Activated CD8-positive, alpha-beta memory T cell treated with anti-CD3 and anti-CD28 coated beads, Interleukin-2, amount 50 U/mL, for 4 hours (primary cell): Measurements from ENCODE around the gene ABL2.
"Not testable (repeated sequence)": the region's sequence is repeated elsewhere in the genome, so short reads cannot be mapped to it uniquely, and the experiment has no call there.

Experiments
- DNase-seq: peaks from one replicate; pipeline ENCODE4 v3.0.0-alpha.2; 2020

Gene ABL2

DNA sequence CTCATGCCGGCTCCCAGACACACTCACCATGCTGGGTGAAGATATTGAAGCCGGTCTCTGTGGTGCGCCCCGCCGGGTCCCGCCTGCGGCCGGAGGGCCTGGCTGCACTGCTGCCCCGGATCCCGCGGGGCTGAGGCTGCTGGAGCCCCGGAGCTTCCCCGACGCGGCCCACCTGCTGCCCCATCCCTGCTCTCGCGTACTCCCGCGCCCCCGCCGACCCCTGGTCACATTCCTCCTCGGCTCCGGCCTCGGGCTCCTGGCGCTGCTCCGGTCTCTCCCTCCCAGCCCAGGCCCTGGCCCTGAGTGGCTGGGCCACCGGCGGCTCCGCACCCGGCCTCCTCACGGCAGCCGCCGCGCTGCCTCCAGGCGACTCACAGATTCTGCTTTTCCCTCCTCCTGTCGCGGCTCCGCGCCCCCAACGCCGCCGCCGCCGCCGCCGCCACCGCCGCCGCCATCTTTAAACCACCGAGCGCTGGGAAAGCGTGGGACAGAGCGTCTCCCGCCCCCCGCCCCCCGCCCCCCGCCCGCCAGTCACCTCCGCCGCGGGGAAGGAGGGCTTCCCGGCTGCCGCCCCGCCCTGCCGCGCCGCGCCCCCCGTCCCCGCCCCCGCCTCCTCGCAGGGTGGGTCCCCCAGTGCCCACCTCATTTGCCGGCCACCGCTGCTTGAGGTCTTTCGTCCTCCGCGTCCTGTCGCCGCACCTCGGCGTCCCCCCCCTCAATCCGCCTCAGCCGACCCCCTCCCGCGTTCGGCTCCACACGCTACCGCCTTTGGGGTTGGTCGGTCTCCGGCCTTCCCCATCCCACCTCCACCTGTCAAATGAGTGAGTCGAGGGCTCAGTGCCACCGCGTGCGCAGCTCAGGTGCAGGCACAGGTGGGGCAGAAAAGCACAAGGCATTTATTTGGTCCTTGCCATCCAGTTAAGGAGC is at the start of gene ABL2:
Gene ABL2 (minus strand): TSS at position 464 of the 927 bp plus-strand sequence. CDS start 280 bp downstream, at position 184.
- peak; percentile 65 for DNase-seq

DNA sequence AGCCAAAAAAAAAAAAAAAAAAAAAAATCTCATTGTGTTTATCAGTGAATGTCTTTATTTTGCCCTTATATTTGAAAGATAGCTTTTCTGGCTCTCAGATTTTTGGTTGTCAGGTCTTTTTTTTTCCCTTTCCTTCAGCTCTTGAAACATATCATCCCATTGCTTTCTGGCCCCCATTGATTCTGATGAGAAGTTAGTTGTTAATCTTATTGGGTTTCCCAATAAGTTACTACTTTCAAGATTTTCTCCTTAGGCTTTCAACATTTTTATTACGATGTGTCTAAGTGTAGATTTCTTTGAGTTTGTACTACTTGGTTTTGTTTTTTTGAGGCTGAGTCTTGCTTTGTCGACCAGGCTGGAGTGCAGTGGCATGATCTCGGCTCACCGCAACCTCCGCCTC is 49.4 kb upstream of the ABL2 start:
- no peak for DNase-seq

DNA sequence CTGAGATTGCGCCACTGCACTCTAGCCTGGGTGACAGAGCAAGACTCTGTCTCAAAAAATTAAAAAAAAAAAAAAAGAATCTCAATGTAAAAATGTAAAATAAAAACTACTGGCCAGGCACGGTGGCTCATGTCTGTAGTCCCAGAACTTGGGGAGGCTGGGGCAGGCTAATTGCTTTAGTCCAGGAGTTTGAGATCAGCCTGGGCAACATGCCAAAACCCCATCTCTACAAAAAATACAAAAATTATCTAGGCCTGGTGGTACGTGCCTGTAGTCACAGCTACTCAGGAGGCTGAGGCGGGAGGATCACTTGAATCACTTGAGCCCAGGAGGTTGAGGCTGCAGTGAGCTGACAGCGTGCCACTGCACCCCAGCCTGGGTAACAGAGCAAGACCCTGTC is 44.9 kb upstream of the ABL2 start:
- DNase-seq: not testable (repeated sequence)

DNA sequence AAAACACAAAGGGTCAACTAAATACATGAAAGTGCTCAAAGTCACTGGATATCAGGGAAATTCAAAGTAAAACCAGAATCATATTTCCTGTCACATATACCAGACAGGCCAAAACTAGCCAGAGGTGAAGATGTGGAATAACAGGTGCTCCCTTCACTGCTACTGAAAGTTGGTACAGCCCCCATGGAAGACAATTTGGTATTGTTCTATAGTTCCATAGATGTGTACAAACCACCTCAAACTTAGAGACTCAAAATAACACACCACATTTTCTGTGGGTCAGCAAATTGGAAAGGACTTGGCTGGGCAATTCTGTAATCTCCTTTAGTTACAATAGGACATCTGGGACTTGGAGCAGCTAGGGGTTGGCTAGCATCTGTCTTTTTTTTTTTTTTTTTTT is 39.6 kb upstream of the ABL2 start:
- no peak for DNase-seq

DNA sequence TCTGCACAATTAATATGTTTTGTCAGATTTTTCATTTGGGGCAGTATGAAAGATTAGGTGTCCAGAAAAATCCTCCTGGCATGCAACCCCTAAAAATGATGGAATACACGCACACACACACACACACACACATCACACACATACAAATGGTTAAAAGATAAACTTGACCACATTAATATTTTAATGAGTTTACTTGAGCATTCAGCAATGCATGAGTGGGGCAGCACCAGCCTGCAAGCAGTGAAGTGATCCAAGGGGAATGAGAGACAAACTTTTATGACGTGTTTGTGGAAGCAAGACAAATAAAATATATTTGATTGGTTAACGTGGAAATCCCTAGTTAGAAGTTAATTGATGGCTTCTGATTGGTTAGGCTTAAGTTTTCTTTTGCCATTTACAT is 35.0 kb upstream of the ABL2 start:
- DNase-seq: no peak

DNA sequence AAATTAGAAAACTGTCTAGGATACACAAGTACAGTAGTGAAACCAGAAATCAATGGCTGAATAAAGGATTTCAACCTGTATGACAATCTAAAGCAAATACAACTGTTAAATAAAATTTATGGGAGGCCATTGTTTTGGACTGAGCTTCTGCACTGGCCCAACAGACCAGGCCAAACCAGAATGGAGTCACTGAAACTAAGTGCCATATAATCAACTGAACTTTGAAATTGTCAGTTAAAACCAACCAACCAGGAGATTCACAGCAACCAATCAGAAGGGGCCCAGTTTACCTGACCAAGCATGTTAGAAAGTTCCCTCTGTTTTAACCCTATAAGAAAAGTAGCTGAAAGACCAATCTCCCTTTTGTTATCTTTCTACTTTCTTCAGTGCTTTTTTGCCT is 33.6 kb upstream of the ABL2 start:
- no peak for DNase-seq

DNA sequence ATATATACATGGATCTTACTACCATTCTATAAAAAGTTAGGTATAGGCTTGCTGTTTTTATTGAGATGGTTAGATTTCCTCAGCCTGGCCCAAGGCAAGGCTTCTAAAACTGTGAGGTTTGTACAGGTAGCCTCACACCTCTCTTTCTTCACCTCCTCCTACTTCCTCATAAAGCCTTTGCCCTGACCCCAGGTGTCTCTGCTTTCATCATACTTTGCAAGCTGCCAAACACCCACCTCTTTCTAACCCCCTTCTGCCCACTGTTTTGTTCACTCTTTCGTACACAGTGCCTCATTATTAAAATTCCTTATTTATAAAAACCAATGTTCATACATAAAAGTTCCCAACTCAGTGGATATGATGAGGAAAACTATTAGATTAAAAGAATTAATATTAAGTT is 32.7 kb upstream of the ABL2 start:
- DNase-seq: no peak

DNA sequence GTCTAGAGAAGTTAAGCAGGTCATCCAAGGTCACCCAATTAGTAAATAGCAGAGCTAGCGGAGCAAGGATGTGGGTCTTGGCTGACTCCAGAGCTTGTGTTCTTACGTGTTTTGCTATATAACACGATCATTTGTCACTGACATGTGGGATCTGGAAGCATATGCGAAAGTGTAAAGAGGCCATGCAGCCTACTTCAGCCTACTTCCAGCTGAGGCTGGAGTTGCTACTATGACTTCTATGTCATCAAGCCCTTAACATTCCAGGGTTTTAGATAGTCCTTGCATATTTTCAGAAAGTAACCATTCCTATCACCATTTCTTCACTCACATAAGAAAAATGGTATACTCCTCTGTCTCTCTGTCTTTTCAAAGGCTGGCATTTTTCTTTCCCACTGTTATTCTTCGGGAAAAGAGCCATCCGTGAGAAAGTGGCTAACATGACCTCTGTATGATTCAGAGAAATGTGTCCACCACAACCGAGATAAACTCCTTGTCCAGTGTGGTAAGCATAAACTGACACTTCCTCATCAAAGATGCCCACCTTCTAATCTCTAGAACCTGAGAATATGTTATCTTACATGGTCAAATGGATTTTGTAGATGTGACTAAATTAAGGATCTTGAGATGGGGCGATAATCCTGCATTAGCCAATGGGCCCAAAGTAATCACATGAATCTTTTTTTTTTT is 24.0 kb upstream of the ABL2 start:
- DNase-seq: no peak

DNA sequence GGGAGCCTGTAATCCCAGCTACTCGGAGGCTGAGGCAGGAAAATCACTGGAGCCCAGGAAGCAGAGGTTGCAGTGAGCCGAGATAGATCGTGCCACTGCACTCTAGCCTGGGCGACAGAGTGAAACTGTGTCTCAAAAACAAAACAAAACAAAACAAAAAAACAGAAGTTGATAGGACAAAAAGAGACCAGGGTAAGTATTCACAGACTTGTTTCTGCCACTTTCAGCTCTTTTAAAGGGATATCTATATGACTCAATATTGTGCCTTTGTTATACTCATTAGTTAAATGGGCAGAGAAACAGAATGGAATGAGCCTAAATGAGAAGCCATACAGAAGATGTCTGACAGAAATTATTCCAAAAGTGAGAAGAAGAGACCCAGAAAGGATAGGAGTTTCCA is 23.1 kb upstream of the ABL2 start:
- no peak for DNase-seq

DNA sequence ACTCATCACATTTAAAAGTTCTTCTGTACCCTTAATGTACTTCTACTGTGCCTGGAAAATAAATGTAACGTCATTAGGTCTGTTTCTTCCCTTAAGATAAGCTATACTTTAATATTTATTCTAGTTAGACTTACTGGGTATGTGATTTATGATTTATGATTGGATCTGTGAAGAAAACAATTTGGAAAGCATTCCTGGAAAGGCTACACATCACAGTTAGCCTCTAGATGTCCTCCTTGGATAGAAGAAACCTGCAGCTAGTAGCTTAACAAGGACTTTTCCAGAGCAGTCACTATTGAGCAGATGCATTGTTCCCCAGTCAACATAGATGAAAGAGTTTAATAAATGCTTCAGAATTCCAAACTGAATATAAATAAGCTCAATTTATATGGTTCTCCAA is 22.2 kb upstream of the ABL2 start:
- DNase-seq: no peak

DNA sequence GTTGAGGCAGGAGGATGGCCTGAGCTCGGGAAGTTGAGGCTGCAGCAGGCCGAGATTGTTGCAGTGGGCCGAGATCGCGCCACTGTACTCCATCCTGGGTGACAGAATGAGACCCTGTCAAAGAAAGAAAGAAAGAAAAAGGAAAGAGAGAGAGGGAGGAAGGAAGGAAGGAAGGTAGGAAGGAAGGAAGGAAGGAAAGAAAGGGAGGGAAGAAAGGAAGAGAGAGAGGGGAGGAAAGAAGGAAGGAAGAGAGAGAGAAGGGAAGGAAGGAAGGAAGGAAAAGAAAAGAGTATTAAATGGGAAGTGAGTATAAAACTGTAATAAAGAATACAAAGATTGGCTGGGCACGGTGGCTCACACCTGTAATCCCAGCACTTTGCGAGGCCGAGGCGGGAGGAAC is 18.4 kb upstream of the ABL2 start:
- no peak for DNase-seq

DNA sequence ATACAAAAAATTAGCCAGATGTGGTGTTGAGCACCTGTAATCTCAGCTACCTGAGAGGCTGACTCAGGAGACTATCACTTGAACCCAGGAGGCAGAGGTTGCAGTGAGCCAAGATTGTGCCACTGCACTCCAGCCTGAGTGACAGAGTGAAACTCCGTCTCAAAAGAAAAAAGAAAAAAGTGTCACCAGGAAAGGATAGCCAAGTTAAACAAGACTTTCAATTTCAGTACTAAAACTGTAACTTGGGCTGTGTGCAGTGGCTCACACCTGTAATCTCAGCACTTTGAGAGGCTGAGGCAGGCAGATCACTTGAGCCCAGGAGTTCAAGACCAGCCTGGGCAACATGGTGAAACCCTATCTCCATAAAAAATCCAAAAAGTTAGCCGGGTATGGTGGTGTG is 15.9 kb upstream of the ABL2 start:
- not testable (repeated sequence) for DNase-seq

DNA sequence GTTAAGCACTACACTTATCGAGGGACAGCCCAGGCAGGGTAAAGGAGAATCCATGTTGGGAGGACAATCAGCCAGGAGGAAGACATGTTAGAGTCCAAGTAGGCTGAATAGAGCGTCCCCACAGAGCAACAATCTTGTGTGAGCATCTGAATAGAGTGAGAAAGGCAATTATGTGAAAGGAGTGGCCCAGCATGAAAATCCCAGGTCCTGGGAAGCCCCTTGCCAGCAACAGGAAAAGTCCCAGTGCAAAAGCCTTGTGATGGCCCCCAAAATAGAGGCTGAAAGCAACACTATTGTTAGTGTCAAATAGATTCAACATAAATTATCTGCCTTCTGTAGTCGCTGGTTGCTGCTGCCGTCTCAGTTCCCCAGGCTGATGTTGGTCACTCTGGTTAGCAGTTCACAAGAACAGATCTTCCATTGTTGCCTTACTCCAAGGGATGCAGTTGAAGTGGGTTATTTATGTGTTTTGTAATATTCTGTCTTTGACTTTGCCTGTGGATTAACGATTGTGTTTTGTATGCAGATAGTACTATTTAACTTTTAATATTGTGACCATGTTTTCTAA is 12.1 kb upstream of the ABL2 start:
- no peak for DNase-seq

DNA sequence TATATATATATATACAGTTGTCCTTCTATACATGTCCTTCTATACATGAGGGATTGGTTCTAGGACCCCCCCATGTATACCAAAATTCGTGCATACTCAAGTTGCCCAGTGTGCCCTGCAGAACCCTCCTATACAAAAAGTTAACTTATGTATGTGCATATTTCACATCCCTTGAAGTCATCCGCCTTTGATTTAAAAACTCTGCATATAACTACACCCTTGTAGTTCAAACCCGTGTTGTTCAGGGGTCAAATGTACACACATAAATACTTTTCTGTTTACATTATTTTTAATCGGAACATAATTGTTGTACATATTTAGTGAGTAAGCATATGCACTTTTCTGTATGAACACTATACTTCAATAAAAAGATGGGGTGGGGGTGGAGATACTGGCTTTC is 7.7 kb upstream of the ABL2 start:
- DNase-seq: no peak

DNA sequence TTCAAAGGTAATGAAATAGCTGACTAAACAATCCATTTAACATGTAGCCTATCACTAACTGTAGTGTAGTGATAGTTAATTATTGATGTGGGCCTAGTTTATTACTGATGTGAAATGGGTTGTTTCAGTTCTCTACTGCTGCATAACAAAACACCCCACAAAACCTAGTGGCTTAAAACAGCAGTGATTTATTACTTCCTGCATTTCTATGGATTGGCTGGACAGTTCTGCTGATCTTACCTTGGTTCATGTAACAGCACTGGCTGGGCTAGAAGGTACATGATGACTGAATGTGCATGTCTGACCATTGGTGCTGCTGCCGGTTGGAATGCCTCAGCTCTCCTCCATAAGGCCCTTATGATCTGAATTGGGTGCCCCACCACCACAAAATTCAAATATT is 5.4 kb upstream of the ABL2 start:
- no peak for DNase-seq

DNA sequence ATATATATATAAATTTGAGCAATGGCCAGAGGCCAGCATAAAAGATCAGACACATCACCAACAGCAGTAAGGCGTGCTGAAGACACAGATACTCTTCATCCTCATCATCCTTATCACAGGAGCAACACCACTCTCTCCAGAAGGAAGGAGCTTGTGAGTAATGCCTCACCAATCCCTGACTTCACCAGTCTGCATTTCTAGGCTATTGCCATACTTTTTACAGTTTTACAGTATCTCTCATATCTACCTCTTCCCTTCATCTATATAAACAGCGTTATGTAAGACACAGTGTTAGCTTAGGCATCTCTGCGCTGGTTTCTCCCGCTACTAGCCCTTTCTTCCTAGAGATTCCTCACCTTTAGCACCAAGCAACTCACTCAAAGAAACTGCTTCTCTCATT is 2.4 kb upstream of the ABL2 start:
- no peak for DNase-seq

DNA sequence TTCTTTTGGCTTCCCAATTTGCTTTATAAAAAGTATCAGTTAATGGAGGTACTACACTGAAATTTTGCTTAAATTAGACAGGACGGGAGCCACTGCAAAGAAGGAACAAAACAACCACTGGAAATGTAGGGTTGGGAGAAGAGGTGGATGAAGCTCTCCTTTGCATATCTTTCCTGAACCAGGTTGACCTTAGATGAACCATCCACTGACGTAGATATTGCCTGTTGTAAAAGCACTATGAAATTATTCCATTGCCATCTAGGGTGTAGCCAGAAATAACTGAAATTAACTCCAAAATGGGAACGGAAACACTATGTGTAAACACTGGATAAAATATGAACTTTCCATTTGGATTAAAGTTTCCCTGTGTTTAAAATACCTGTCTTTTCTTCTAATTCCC is 1.2 kb upstream of the ABL2 start:
- no peak for DNase-seq

DNA sequence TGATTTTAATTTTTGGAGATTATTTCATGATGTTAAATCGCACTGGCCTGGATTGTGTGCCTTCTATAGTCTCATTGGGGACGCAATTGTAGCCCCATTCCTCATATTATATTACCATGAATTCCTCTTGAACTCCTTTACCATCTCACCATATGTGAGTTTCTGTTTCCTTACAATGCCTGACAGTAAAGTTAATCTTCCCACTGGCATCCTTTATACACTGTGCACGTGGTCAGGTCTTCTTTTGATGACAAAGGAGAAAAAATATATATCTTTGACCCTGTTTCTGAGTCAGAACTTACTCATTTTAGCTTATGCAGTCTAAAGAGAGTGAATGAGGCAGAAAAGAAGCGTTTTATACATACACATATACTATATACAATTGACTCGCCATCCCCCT is 774 bp upstream of the ABL2 start:
- no peak for DNase-seq

DNA sequence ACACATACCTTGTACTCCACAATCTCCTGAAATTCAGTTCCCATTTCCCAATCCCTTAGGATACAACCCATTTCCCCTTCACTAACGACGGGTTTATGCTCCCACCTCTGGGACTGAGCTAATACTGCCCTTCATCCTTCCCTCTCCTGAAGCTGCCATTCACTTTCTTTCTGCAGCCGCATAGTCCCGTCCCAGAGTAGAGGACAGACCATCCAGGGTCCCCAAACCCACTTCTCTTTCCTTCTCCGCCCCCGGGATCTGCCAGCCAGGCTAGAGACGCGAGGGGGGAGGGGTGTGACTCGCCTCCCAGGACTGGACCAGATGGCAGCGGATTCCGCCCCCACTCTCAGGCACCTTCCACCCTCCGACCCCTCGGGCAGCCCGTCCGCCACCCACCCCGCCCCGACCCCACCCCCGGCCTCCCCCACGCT is 679 bp downstream of the ABL2 start:
- peak; percentile 31 for DNase-seq

DNA sequence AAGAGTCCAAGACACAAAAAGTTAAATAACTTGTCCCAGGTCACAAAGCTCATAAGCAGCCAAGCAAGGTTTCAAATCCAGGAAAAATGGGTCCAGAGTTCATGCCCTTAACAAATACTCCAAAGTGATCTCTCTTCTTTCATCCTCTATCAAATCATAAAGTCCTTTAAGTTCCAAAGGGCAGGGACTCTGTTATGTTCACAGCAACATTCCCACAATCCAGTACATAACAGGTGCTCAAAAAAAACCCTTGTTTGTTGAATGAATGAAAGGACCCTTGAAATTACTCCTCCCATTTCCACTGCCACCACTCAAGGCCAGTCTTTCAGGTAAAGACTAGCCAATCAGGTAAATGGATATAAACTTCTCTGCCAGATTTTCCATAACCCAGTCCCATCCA is 2.7 kb downstream of the ABL2 start:
- DNase-seq: no peak

DNA sequence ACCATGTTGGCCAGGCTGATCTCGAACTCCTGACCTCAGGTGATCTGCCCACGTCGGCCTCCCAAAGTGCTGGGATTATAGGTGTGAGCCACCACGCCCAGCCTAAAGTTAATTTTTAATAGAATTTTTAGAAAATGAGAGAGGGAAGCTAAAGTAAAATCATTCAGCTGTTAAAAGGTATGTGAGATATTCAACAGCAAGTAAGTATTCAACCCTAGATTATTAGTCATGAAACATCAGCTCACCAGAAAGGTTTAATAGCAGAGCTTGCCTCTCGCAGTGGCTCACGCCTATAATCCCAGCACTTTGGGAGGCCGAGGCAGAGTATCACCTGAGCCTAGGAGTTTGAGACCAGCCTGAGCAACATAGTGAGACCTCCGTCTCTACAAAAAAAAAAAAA is 5.0 kb downstream of the ABL2 start:
- DNase-seq: not testable (repeated sequence)

DNA sequence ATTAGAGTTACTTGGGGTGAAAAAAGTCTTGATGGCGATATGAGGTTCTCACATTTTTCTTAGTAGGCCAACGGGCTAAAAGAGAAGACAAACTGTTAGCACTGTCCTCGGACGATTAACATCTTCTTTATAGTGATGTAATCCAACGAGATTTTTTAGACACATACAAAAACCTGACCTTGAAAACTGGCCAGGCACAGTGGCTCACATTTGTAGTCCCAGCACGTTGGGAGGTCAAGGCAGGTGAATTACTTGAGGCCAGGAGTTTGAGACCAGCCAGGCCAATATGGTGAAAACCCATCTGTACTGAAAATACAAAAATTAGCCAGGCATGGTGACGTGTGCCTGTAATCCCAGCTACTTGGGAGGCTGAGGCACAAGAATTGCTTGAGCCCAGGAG is 8.4 kb downstream of the ABL2 start:
- DNase-seq: not testable (repeated sequence)

DNA sequence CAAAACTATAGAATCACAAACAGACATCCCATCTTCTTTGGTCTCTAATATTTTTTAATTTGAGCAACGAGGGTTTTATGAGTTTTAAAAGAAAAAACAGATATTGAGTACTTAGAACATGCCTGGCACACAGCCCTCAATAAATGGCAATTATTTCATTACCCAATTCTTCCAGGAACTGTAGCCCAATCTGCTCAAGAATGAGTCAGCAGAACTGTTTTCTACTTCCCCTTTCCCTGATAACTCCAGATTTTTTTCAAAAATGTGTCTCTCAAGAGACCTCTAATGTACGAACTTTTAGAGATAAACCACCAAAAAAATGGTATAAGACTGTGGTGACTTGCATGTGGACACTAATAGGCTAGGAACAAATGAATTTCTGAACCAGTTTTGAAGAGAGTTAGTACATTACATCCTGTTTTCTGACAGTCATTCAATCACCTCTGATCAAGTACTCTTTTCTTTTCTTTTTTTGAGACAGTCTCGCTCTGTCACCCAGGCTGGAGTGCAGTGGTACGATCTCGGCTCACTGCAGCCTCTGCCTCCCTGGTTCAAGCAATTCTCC is 11.5 kb downstream of the ABL2 start:
- no peak for DNase-seq

DNA sequence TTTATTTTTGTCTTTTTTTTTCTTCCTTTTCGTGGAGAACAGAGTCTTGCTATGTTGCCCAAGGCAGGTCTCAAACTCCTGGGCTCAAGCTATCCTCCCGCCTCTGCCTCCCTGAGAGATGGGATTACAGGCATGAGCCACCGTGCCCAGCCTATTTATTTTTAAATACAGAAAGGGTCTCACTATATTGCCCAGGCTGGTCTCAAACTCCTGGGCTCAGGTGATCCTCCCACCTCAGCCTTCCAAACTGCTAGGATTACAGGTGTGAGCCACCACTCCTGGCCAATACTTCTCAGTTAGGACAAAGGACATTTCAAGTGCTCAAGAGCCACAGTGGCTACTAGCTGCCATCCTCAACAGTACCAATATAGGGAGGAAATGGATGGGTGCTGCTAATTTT is 16.2 kb downstream of the ABL2 start:
- DNase-seq: not testable (repeated sequence)
